Upper lobe of left lung (tissue), 4 donors: ENCODE measurements around the gene SYTL1.
A peak's percentile ranks its signal among the peaks of the same experiment; 100 is the strongest.

Experiments used
- EP300 ChIP-seq, 4 donors: sonication (generic); formaldehyde crosslinking; IDR thresholded peaks; one replicate each; pipeline ENCODE4 v1.5.1; 2017; ENCODE audit warnings: antibody characterized with exemption in 4 of 4, control low read depth in 2 of 4
- POLR2A ChIP-seq, 4 donors: fragments of 450-650 bp; IDR thresholded peaks; one replicate each; pipeline ENCODE4 v1.5.1; 2016 to 2017; ENCODE audit warnings: antibody characterized with exemption in 4 of 4, mild to moderate bottlenecking in 2 of 4
- POLR2AphosphoS5 ChIP-seq, 2 donors: sonication (generic); formaldehyde crosslinking; IDR thresholded peaks; one replicate each; pipeline ENCODE4 v1.5.1; 2017; ENCODE audit warnings: antibody characterized with exemption in 2 of 2
- TF ChIP-seq, protein P1 (sequence below), 6 experiments: fragments of 450-650 bp in 4 of 6; fragments of 200-600 bp in 2 of 6; sonication (generic) in 2 of 6; IDR thresholded peaks; one replicate each; pipeline ENCODE4 v1.5.1; 2016 to 2019; ENCODE audit warnings: antibody characterized with exemption in 6 of 6

GRCh38 chr1:27372808-27373690 is 31.2 kb downstream of the SYTL1 start:
- no peak for TF ChIP-seq POLR2A (IDR thresholded peaks at IDR 0.05)
- TF ChIP-seq, protein P1, sequence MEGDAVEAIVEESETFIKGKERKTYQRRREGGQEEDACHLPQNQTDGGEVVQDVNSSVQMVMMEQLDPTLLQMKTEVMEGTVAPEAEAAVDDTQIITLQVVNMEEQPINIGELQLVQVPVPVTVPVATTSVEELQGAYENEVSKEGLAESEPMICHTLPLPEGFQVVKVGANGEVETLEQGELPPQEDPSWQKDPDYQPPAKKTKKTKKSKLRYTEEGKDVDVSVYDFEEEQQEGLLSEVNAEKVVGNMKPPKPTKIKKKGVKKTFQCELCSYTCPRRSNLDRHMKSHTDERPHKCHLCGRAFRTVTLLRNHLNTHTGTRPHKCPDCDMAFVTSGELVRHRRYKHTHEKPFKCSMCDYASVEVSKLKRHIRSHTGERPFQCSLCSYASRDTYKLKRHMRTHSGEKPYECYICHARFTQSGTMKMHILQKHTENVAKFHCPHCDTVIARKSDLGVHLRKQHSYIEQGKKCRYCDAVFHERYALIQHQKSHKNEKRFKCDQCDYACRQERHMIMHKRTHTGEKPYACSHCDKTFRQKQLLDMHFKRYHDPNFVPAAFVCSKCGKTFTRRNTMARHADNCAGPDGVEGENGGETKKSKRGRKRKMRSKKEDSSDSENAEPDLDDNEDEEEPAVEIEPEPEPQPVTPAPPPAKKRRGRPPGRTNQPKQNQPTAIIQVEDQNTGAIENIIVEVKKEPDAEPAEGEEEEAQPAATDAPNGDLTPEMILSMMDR (IDR thresholded peaks at IDR 0.05) = peak in 4 of 6 experiments; percentile 19 to 42 (median 35)
- no peak for TF ChIP-seq EP300 (IDR thresholded peaks at IDR 0.05)
- TF ChIP-seq POLR2AphosphoS5 (IDR thresholded peaks at IDR 0.05) = no peak
